T-helper 2 cell (primary cell): Measurements from ENCODE around the gene SLC2A13.
"Not testable (repeated sequence)": the region's sequence is repeated elsewhere in the genome, so short reads cannot be mapped to it uniquely, and the experiment has no call there.

Source experiments
- DNase-seq, 5 experiments: peaks; one replicate each; pipeline versions ENCODE4 v3.0.0 to v3.0.0-alpha.2; 2012 to 2022

Gene SLC2A13

DNA sequence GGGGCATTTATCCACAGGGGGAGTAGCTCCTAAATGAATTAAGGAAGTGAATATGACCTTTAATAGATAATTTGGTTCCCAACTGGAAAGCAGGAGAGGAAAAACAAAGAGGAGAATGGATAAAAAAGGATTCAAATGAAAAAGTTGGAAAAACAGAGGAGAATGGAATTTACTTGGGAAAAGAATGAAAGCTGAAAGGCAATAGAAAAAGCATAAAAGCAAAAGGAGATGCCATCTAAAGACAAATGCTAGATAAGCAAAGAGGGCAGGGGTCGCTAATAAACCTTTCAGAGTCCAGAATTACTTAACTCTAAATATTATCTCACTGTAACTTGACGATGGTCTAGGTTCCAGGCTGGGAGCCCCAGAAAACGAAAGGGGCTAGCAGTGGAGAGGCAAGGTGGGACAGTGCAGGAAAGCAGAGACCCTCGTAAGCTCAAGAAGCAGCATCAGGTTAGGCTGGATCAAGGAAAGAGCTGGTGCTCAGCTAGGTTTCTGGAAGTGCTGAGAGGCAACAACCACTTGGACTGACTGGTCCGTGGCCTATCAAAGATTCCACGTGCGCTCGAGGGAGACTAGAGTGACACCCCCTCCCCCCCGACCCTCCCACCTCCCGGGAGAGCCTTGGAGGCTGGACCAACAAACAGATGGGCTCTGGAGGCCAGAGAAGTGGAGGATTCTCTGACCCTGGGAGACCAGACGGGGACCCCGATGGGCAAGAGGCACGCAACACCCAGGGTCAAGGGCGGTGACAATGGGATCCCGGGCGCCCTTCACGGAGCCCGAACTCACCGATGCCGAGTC is 1.2 kb downstream of the SLC2A13 start:
- DNase-seq: peak in 1 of 5 experiments; percentile 3

DNA sequence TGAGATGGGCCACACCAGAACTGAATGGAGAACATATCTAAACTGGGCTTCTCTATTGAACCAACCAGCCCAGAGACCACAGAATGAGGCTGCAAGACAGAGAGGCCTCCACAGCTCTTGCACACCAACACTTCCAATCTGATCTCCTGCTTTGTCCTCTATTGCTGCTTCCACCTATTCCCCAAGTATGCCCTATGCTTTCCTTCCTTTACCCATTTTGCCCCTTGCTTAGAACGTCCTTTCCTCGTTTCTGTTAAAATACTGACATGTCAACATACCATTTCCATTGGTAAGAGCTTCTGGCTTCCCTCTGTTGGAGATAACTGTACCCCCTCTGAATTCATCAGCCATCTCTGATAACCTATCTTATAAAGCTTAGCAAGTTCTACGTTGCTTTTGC is 2.8 kb downstream of the SLC2A13 start:
- no peak for DNase-seq

DNA sequence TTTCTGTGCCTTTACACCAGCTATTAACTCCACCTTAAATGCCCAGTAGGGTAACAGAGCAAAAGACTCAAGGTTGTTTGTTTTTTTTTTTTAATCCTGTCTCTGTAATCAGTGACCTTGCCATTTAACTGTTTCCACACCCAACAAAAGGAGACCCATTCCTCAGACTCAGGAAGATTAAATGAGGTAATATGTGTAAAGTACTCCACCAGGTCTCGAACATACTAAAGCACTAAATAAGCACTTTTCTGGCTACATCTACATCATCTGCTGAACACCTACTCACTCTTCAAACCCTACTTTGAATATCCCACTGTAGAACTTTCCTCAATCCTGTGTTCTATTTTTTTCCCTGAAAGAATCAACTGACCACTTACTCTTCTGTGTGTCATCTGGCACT is 4.1 kb downstream of the SLC2A13 start:
- DNase-seq: no peak

DNA sequence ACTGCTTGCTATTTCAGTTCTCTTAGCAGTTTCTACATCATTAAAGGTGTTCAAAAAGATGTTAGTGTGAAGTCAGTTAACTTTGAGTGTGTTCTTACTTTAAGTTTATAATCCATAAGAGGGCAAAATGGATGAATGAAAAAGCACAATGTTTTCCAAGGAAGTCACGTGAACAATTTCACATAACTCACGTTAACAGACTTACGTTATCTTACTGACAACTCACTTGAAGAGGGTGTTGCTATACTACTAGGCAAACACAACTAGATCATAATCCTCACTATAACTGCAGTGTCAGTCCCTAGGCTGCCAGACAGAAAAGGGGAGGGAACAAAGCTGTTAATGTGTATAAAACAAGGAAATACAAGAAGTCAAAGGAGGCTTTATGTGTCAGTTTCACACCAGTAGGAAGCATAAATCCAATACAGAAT is 6.4 kb downstream of the SLC2A13 start:
- DNase-seq: no peak

DNA sequence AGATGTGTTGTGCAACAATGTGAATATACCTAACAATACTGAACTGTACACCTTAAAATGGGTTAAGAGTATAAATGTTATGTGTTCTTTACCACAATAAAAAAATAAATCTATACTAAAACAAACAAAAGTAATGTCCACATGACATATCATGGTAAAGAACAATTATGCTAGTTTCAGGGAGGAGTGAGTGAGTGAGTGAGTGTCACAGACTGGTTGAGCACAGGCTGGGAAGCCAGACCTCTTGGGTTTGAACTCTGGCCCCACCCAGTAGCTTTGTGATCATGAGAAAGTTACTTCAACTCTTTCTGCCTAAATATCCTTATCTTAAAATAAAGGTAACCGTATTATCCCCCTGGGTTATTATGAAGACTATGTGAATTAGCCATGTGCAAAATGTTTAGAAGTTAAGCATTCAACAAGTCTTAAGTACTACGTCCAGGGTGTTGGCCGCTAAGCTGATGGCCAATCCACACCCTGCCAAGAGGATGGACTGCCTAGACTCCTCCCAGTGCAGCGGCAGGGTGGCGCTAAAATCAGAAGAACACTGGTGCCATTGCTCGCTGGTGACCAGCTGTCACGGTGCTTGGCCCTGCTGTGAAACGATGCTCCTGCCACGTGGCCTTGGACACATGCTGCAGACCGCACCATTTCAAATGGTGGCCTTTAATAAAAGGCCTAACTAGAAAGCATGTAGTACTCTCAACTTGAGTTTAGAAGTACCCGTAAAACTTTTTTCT is 7.3 kb downstream of the SLC2A13 start:
- DNase-seq: no peak

DNA sequence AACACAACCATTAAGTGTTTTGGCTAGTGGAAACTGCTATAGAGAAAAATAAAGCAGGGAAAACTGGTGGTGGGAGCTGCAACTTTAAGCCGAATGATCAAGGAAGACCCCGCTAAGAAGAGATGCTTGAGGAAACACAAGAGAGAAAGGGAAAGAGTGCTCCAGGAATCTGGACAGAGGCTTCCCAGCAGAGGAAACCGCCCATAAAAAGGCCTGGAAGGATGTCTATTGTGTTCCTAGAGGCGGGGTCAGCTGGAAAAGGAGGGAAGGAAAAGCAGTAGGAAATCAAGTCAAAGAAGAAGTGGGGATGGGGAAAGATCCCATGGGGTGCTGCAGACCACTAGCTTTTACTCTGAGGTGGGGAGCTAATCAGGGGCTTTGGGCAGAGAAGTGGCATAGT is 12.4 kb downstream of the SLC2A13 start:
- no peak for DNase-seq

DNA sequence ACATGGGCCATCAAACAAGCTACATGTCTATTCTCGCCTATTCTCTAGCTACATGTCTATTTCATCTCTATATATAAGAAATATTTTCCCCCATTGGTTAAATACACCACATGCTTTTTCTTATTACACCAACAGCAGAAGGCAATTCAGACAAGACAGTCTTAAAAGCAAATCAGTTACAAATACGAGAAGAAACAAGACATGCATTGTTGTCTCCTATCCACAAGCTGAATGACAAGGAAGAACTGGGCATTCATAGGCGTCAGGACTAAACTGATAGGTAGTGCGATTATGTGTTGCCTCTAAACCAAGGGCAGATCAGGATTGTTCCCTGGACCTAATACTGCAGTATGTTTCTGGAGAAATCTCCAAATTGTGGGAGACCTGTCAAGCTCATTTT is 19.4 kb downstream of the SLC2A13 start:
- DNase-seq: no peak

DNA sequence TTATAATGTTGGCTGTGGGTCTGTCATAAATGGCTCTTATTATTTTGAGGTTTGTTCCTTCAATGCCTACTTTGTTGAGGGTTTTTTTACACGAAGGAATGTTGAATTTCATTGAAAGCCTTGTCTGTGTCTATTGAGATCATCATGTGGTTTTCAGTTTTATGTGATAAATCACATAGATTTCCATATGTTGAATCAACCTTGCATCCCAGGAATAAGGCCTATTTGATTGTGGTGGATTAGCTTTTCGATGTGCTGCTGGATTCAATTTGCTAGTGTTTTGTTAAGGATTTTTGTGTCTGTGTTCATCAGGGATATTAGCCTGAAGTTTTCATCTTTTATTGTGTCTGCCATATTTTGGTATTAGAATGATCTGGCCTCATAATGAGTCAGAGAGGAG is 27.6 kb downstream of the SLC2A13 start:
- no peak for DNase-seq

DNA sequence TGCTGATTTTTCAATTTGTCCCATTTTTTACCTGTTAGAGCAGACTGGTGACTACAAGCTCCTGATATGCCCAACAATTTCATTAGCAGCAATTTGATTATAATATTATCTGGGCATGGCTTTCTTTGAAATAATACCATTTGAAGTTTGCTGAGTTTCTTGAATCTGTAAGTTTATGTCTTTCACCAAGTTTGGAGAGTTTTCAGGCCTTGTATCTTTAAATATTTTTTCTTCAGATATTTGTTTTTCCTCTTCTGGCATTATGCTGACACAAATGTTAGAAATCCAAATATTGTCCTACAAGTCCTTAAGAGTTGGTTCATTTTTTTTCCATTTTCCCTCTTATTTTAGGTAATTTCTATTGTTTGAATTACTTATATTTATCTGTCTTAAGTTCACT is 30.4 kb downstream of the SLC2A13 start:
- DNase-seq: no peak

DNA sequence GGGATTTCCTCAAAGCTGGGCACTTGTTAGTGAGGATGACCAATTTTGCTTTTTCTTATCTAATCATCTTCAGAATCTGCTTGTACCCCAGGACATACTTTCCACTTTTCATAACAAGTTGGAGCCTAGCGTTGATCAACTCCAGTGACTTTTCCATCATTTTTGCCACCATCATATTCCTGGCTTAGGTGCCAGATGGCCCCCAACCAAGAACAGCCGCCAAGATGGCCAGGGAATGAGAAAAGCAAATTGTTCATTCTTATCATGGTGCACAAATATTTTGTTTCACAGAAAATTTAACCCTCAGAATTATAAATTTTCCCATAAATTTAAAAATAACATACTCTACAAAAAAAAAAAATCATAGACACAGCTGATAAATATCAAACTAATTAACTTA is 37.5 kb downstream of the SLC2A13 start:
- no peak for DNase-seq

DNA sequence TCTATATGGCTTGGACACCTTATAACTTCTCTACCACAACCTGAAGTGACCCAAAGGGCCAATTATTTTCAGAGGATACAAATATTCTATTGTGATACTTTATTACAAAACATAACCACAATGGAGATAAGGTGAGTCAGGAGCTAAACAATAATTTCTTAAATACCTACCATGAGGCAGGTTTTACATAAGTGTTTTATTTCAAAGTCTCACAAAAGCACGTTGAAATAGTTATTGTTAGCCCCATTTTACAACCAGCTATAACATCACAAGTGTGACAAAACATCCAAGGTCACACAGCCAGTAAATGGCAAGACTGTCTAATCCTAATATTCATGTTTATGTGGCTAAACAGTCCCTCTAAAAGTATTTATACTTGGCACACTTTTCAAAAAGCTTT is 40.2 kb downstream of the SLC2A13 start:
- DNase-seq: no peak

DNA sequence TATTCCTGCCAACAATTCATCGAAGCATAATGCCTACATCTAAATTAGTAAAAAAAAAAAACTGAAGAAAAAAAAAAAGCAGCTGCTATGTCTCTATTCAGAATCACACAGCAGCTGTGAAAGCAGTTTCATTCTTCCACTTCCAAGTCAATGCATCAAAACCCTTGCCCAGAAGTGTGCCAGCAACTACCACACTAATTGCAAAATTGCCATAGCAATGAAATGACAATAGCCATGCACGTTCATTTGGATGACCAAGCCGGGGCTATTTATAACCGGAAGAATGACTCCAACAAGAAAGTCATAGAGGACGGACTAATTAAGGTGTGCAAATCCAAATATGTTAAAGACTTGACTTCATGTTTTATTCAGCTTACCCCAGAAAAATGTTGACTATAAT is 42.5 kb downstream of the SLC2A13 start:
- DNase-seq: no peak

DNA sequence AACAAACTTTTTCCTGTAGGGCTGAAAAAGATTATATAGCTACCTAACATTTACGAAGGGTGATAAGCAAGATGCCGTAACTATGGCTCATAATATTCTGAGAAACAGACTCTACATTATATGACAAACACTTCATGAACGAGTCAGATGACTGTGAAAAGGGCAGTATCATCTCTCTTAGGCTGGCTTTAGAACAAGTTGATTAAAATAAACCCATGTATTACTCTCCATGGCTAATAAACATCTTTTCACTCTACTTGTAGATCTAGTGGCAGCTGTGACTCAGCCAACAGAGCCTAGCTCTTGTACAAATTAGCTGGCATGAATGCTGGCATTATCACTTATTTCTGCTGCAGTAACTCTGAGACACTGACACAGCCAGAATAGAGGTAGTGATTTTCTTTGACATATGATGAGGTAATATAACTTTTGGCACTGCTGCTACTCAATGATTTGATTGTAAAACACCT is 47.1 kb downstream of the SLC2A13 start:
- DNase-seq: no peak

DNA sequence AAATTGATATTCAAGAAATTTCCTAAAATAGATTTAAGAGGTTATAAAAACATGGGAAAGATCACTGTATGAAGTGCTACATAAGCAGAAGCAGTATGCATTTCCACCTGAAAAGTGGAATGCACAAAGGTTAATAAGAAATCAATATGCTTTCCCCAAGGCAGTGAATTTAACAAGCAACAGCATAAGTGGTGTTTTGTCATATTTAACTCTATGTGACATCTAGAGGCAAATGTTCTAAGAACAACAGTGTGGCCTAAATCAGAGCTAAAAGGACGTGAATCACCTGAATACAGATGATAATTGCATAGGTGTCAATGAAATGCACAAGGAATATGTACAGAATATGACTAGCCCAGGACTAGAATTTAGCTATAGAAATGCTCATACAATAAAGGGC is 49.5 kb downstream of the SLC2A13 start:
- DNase-seq: no peak

DNA sequence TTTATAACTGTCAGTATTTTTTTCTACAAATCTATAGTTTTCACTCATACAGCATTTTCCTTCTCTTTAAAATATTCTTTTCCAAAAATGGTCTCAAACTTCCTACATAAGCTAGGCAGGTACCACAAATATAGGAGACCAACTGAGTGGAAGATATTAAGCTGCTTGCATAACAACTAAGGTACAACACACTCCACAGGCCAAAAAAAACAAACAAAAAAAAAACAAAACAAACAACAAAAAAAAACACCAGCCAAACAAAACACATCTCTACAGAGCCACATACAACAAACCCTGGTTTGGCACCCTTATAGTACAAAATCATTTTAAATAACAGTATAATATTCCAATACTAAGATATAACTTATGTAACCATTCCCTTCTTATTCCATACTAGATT is 50.1 kb downstream of the SLC2A13 start:
- DNase-seq: no peak

DNA sequence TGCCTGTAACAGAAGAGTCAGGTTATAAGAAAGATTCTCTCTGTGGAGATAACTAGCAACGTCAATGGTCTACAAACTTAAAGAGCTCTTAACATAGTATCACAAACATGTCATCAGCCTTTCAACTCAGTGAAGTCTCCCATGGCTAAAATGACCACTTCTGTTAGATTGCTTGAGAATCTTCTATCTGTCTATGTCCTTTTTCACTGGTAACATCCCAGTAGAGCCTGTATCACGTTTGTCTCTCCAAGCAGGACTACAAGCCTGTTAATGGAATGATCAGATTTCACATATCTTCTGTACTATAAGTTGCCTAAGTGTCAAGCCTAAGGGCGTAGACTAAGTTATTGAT is 50.7 kb downstream of the SLC2A13 start:
- DNase-seq: no peak

DNA sequence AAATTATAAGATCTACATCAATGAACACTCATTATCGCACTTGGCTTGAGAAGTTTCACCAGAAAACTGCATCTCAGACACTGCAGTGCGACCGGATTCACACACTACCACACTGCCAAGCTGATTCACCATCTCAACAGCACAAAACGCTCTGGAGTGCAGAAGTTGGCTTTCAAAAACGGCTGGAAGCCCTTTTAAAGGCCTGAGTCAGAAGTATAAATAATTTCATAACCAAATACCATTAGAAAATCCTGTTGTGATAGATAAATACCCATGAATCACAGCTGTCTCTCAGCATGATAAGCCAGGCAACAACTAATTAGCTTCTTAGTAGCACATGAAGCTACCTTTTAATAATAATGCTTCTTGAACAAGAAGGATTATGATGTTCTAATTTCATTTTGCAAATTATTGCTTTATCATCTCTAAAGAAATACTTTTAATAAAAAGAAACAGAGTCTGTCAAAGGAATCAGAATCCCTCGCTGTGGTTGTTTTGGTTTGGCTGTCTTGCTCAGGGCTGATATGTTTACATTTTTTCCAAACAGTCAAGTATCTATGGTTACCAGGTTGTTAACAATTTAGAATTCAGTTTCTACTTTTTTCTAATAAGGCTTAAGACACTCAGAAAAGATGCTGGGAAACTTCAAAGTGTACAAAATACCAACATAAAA is 51.2 kb downstream of the SLC2A13 start:
- no peak for DNase-seq

DNA sequence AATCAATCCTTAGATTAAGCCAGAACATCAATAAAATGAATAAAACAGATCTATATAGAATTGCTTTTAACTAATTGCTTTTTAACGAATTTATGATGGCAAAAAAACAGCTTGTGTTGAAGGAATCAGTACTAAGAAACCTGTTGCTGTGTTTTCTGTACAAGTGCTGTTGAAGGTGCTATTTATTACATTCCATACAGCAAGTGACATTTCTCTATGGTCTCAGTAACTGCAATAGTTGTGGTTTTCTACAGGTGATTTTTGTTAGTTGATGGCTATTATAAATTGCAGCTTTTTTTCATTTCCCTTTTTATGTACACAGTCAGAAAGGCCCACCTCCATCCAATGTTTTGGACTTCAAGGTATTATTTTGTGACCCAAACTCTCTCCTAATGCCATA is 56.6 kb downstream of the SLC2A13 start:
- no peak for DNase-seq

DNA sequence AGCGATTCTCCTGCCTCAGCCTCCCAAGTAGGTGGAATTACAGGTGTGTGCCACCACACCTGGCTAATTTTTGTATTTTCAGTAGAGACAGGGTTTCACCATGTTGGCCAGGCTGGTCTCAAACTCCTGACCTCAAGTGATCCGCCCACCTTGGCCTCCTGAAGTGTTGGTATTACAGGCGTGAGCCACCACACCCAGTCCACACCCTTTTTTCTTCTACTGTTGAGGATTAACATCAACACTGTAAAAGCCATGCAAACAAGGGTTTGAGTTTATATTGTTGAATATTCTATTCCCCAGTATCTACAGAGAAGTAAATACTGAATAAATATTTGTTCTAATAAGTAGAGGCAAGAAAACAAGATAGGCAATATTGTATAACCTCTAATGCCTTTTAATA is 58.9 kb downstream of the SLC2A13 start:
- not testable (repeated sequence) for DNase-seq

DNA sequence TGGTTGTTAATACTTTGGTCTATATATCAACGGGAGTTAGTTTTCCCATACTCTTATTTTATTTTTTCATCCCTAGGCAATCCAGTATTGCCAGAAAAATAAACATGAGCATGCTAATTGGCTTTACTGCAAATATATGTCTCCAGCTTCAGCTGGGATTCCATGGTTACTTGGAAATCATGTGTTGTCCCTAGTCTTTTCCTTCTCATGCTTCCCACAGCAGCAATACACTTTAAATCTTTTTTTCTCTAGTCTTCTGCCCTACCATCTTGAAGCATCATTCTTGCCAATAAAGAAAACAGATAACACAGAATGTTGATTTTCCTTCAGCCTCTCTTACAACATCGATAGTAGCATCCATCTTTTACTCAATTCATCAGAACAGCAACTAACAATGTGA is 60.2 kb downstream of the SLC2A13 start:
- DNase-seq: no peak

DNA sequence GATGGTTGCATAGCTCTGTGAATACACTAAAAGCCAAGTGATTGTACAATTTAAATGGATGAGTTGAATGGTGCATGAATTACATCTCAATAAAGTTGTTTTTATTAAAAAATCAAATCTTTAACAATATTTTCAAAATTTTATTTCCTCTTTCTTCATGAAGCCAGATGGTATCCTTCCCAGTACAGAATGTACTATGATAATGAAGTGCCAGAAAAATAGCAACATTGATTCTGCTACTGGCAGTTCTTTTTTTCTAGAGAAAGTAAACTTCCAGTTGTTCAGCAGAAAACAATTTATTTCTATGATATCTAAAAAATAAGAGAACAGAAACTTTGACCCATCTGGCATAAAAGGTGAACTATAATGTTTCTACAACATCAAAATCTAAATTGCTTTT is 61.5 kb downstream of the SLC2A13 start:
- no peak for DNase-seq

DNA sequence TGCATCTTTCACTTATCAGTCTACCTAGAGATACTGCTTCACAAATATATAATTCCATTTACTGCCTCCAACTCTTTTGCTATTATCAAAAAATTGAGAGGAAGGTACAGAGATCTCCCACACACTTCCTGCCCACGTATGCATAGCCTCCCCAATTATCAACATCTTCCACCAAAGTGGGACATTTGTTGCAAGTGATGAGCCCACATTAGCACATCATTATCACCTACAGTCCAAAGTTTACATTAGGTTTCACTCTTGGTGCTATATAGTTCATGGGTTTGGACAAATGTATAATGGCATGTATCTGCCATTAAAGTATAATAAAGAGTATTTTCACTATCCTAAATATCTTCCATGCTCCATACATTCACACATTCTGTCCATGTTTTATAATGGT is 66.3 kb downstream of the SLC2A13 start:
- no peak for DNase-seq

DNA sequence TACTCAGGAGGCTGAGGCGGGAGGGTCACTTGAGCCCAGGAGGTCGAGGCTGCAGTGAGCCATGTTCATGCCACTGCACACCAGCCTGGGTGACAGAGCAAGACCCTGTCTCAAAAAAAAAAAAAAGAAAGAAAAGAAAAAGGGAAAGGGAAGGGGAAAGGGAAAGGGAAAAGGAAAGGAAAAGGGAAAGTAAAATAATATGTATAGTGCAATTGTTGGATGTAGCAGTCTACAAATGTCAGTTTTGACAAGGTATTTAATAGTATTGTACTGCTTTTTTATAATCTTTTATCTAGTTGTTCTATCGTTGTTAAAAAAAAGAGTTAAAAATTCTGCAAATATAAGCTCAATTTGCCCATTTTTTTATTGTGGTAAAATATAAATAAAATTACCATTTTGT is 67.3 kb downstream of the SLC2A13 start:
- DNase-seq: no peak

DNA sequence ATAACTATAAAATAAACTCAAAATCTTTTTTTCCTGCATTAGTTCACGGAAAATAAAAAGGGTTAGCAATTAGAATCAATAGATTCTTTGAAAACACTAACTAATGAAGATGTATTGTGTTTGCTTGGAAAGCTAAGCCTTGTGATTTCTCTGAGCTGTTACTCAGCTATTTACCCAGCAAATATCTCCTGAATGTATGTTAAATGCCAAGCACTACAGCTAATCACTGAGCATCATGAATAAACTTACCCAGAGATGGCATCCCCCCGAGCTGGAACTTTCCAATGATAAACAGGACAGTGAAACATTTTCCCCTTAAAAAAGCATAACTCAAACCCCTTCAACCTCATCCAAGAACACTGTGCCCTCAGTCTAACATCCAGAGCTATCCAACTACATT is 71.2 kb downstream of the SLC2A13 start:
- DNase-seq: no peak
